Measurements from ENCODE around the gene PBX1. TPM values are rescaled to one million over a fixed set of nuclear protein-coding genes. Genes with fewer than 3 reads are reported as not detected.
A peak's percentile ranks its signal among the peaks of the same experiment; 100 is the strongest.

The PBX1 gene
- total RNA-seq, 1 experiment from 2014 or later, result 9.8 TPM

DNA sequence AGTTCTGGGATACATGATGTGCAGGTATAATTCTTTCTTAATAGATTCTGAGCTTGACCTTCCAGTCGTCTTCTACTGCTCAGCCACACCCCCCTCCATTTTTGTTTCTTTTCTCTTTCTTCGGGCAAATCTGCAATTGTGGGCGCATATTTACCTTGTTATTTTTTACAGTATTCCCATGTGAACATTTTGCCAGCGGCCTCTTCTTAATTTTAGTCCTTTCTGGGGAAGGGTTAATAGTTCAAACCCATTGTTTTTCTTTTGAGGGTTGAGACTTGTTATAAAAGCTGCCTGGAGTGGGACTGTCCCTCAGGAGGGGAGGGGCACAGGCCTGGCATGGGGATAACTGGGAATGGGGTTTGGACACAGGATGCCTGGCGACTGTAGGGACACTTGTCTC lies 40.3 kb downstream of the PBX1 start:
- Histone ChIP-seq H3K4me2 (ENCODE audit: low read length) (no peak overlapping the region), H3K79me2 (ENCODE audit: low read length) (no peaks in the 10 kb centered on the region), H3K36me3 (ENCODE audit: low read depth, low read length) (no peaks in the 10 kb centered on the region), H3K9me3 (ENCODE audit: low read length) (no peaks in the 10 kb centered on the region), H2AFZ (ENCODE audit: low read length) (no peak overlapping the region), H3K4me3 (ENCODE audit: low read length) (no peak overlapping the region), H4K20me1 (ENCODE audit: low read length) (no peaks in the 10 kb centered on the region), H3K27me3 (ENCODE audit: low read length) (no peaks in the 10 kb centered on the region), H3K4me1 (ENCODE audit: insufficient read depth, low read length) (peaks cover 25% of the 10 kb centered on the region), H3K27ac (ENCODE audit: low read length) (no peak overlapping the region), H3F3A (ENCODE audit: low read length, unreplicated experiment) (no peaks in the 10 kb centered on the region), H3K9me2 (replicated peaks; ENCODE audit: low read length) (no peaks in the 10 kb centered on the region), H3K9ac (ENCODE audit: low read length) (no peak overlapping the region)
- CTCF ChIA-PET, result no interaction called here
- intact Hi-C loops (cut with micrococcal nuclease), result no loop called here
- POLR2A ChIA-PET (ENCODE audit: unreplicated experiment), result no interaction called here
- BruUV-seq (replicated peaks), result no TSS peak
- TF ChIP-seq CTCF (conservative IDR thresholded peaks at IDR 0.05; ENCODE audit: low read depth, low read length), result no peak
- TF ChIP-seq EZH2phosphoT487 (IDR thresholded peaks at IDR 0.05; ENCODE audit: borderline replicate concordance, low read length), result no peak
- TF ChIP-seq EZH2 (IDR thresholded peaks at IDR 0.05; ENCODE audit: low read length, unreplicated experiment), result no peak
- ATAC-seq, result no peak
- DNase-seq, result no peak

- H3F3A ChIP-seq (ENCODE audit: low read length, unreplicated experiment), result no peaks in the 10 kb centered on the region
- H2AFZ ChIP-seq (ENCODE audit: low read length), result peak overlapping the region; percentile 54
- H3K4me1 ChIP-seq (ENCODE audit: insufficient read depth, low read length), result peaks cover 33% of the 10 kb centered on the region
- H3K4me3 ChIP-seq (ENCODE audit: low read length), result peak overlapping the region; percentile 8; the same call in 1 of the 2 replicates
- no peaks in the 10 kb centered on the region for H3K79me2 ChIP-seq (ENCODE audit: low read length)
- no peak overlapping the region for H3K9ac ChIP-seq (ENCODE audit: low read length)
- no peaks in the 10 kb centered on the region for H3K9me2 ChIP-seq (replicated peaks; ENCODE audit: low read length)
- H3K4me2 ChIP-seq (ENCODE audit: low read length), result peak overlapping the region; percentile 76
- no peaks in the 10 kb centered on the region for H3K9me3 ChIP-seq (ENCODE audit: low read length)
- no peaks in the 10 kb centered on the region for H4K20me1 ChIP-seq (ENCODE audit: low read length)
- POLR2A ChIA-PET (ENCODE audit: unreplicated experiment), result interaction anchor here (0.7 to 1.5 kb wide), 2 partner anchors 43 to 186 kb away, joined by 3 to 20 read pairs; partner anchors contain the start of gene PBX1
- ATAC-seq (peak; percentile 17), DNase-seq (no peak)
- BruUV-seq (replicated peaks), result no TSS peak
- H3K36me3 ChIP-seq (ENCODE audit: low read depth, low read length), result no peaks in the 10 kb centered on the region
- H3K27me3 ChIP-seq (ENCODE audit: low read length), result no peaks in the 10 kb centered on the region
- H3K27ac ChIP-seq (ENCODE audit: low read length), result peak overlapping the region; percentile 14; the same call in 1 of the 2 replicates
- TF ChIP-seq CTCF (conservative IDR thresholded peaks at IDR 0.05; ENCODE audit: low read depth, low read length), result no peak
- no peak for TF ChIP-seq EZH2 (IDR thresholded peaks at IDR 0.05; ENCODE audit: low read length, unreplicated experiment)
- TF ChIP-seq EZH2phosphoT487 (IDR thresholded peaks at IDR 0.05; ENCODE audit: borderline replicate concordance, low read length), result no peak
- intact Hi-C loops (cut with micrococcal nuclease), result loop anchor here (1.0 kb wide), 1 partner anchor 10 kb away; no protein-coding TSS in a partner anchor
- CTCF ChIA-PET, result interaction anchor here (0.6 kb wide), 1 partner anchor 606 kb away, joined by 4 read pairs; no protein-coding TSS in a partner anchor
Measured at GRCh38 chr1:164601399-164602100, 42.6 kb downstream of the PBX1 start.

DNA sequence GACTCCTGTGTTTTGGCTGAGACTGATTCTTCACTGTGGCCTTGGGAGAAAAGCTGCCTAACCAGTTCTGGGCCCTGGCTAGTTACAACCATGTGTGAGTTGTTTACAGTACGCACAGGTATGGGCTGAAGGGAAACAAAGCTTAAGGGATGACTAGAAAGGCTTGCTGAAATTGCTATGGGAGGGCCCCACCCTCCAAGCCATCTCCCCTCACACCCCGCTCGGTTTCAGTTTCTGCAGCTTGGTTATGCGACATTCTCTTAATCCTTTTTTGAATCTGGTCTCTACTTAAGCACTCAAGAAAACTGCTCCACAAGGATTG lies 43.1 kb downstream of the PBX1 start:
- peak; percentile 67 for ATAC-seq
- peak overlapping the region; percentile 54 for H2AFZ ChIP-seq (ENCODE audit: low read length)

More for the DNA sequence above, 43.1 kb downstream of the PBX1 start:
- TF ChIP-seq EZH2phosphoT487 (IDR thresholded peaks at IDR 0.05; ENCODE audit: borderline replicate concordance, low read length), result no peak
- TF ChIP-seq EZH2 (IDR thresholded peaks at IDR 0.05; ENCODE audit: low read length, unreplicated experiment), result no peak
- POLR2A ChIA-PET (ENCODE audit: unreplicated experiment), result interaction anchor here (0.7 to 1.5 kb wide), 2 partner anchors 43 to 185 kb away, joined by 3 to 20 read pairs; partner anchors contain the start of gene PBX1
- Histone ChIP-seq H3K27me3 (ENCODE audit: low read length) (no peaks in the 10 kb centered on the region), H3K4me1 (ENCODE audit: insufficient read depth, low read length) (peaks cover 33% of the 10 kb centered on the region), H3K79me2 (ENCODE audit: low read length) (no peaks in the 10 kb centered on the region), H3K27ac (ENCODE audit: low read length) (0 out of 2 replicates have a peak overlapping the region, but pooled peaks have one; percentile 14), H3K9me2 (replicated peaks; ENCODE audit: low read length) (no peaks in the 10 kb centered on the region), H3F3A (ENCODE audit: low read length, unreplicated experiment) (no peaks in the 10 kb centered on the region), H3K4me3 (ENCODE audit: low read length) (peak overlapping the region; percentile 37), H3K9ac (ENCODE audit: low read length) (no peak overlapping the region), H3K9me3 (ENCODE audit: low read length) (no peaks in the 10 kb centered on the region), H4K20me1 (ENCODE audit: low read length) (no peaks in the 10 kb centered on the region), H3K36me3 (ENCODE audit: low read depth, low read length) (no peaks in the 10 kb centered on the region), H3K4me2 (ENCODE audit: low read length) (peak overlapping the region; percentile 76)
- no TSS peak for BruUV-seq (replicated peaks)
- CTCF ChIA-PET, result interaction anchor here (0.6 to 1.1 kb wide), 2 partner anchors 92 to 102 kb away, joined by 3 to 4 read pairs; no protein-coding TSS in a partner anchor
- intact Hi-C loops (cut with micrococcal nuclease), result loop anchor here (1.0 kb wide), 1 partner anchor 9 kb away; no protein-coding TSS in a partner anchor
- DNase-seq, result peak; percentile 94
